T-helper 2 cell (primary cell): ENCODE data around the gene COX7A2L.
A peak's percentile ranks its signal among the peaks of the same experiment; 100 is the strongest.
"Not testable (repeated sequence)": the region's sequence is repeated elsewhere in the genome, so short reads cannot be mapped to it uniquely, and the experiment has no call there.

Experiments used
- DNase-seq, 5 experiments: peaks; one replicate each; pipeline versions ENCODE4 v3.0.0 to v3.0.0-alpha.2; 2012 to 2022

The COX7A2L gene

GRCh38 chr2:42338567-42339190 is 22.3 kb downstream of the COX7A2L start:
- DNase-seq, result no peak

GRCh38 chr2:42337846-42338566 is 23.0 kb downstream of the COX7A2L start:
- no peak for DNase-seq

GRCh38 chr2:42337356-42337820 is 23.6 kb downstream of the COX7A2L start:
- no peak for DNase-seq

GRCh38 chr2:42336361-42336965 is 24.6 kb downstream of the COX7A2L start:
- no peak for DNase-seq

GRCh38 chr2:42335514-42336104 is 25.4 kb downstream of the COX7A2L start:
- DNase-seq, result no peak

- DNase-seq, result not testable (repeated sequence)
Observed at GRCh38 chr2:42334865-42335264, 26.2 kb downstream of the COX7A2L start.

- DNase-seq, result no peak
Observed at GRCh38 chr2:42334220-42334619, 26.8 kb downstream of the COX7A2L start.

GRCh38 chr2:42333579-42333978 is 27.4 kb downstream of the COX7A2L start:
- DNase-seq, result no peak

- DNase-seq, result no peak
Observed at GRCh38 chr2:42332575-42332974, 28.4 kb downstream of the COX7A2L start.

GRCh38 chr2:42331569-42332284 is 29.3 kb downstream of the COX7A2L start:
- no peak for DNase-seq

GRCh38 chr2:42329736-42330135 is 31.3 kb downstream of the COX7A2L start:
- no peak for DNase-seq

- no peak for DNase-seq
Observed at GRCh38 chr2:42328923-42329322, 32.1 kb downstream of the COX7A2L start.

GRCh38 chr2:42328148-42328833 is 32.7 kb downstream of the COX7A2L start:
- peak in 1 of 5 experiments; percentile 52 for DNase-seq

- DNase-seq, result peak in 1 of 5 experiments; percentile 66
Observed at GRCh38 chr2:42327125-42327524, 33.9 kb downstream of the COX7A2L start.

GRCh38 chr2:42325609-42326008 is 35.4 kb downstream of the COX7A2L start:
- DNase-seq, result no peak

GRCh38 chr2:42324949-42325348 is 36.1 kb downstream of the COX7A2L start:
- DNase-seq, result no peak

- no peak for DNase-seq
Observed at GRCh38 chr2:42324244-42324643, 36.8 kb downstream of the COX7A2L start.

- DNase-seq, result peak in 1 of 5 experiments; percentile 21
Observed at GRCh38 chr2:42321452-42322064, 39.5 kb downstream of the COX7A2L start.

- DNase-seq, result no peak
Observed at GRCh38 chr2:42319265-42319664, 41.8 kb downstream of the COX7A2L start.

- DNase-seq, result no peak
Observed at GRCh38 chr2:42317945-42318344, 43.1 kb downstream of the COX7A2L start.

- no peak for DNase-seq
Observed at GRCh38 chr2:42317486-42317885, 43.5 kb downstream of the COX7A2L start.

- no peak for DNase-seq
Observed at GRCh38 chr2:42316910-42317309, 44.1 kb downstream of the COX7A2L start.
